Measurements from ENCODE around the gene SLITRK2.

Gene SLITRK2

GRCh38 chrX:145843146-145843904 is 25.7 kb downstream of the SLITRK2 start:
- H3K36me3 ChIP-seq: no peaks in the 10 kb centered on the region
- intact Hi-C loops (cut with DNase I; ENCODE audit: low total_unique reads): no loop called here
- no peaks in the 10 kb centered on the region for H3K27me3 ChIP-seq
- no peaks in the 10 kb centered on the region for H3K9me3 ChIP-seq
- H3K4me3 ChIP-seq: no peak overlapping the region
- H3K4me1 ChIP-seq: no peaks in the 10 kb centered on the region
- TF ChIP-seq CTCF (IDR thresholded peaks at IDR 0.05): no peak
- DNase-seq: no peak
- no peak overlapping the region for H3K27ac ChIP-seq

- H3K27ac ChIP-seq: no peak overlapping the region
- intact Hi-C loops (cut with DNase I; ENCODE audit: low total_unique reads): no loop called here
- no peak for DNase-seq
- no peaks in the 10 kb centered on the region for H3K4me1 ChIP-seq
- no peaks in the 10 kb centered on the region for H3K27me3 ChIP-seq
- H3K36me3 ChIP-seq: no peaks in the 10 kb centered on the region
- H3K9me3 ChIP-seq: peaks cover 0 to 3% (median 0%) of the 10 kb centered on the region in 3 donors
- no peak for TF ChIP-seq CTCF (IDR thresholded peaks at IDR 0.05)
- H3K4me3 ChIP-seq: no peak overlapping the region
These were observed 27.3 kb downstream of the SLITRK2 start for GRCh38 chrX:145844886-145845285.

- TF ChIP-seq CTCF (IDR thresholded peaks at IDR 0.05): no peak
- no peak for DNase-seq
- no peak overlapping the region for H3K27ac ChIP-seq
These were observed 30.8 kb downstream of the SLITRK2 start for GRCh38 chrX:145848448-145848847.

GRCh38 chrX:145848857-145849256 is 31.2 kb downstream of the SLITRK2 start:
- Histone ChIP-seq H3K9me3 (peaks cover 0 to 3% (median 0%) of the 10 kb centered on the region in 3 donors), H3K27ac (no peak overlapping the region), H3K4me1 (no peaks in the 10 kb centered on the region), H3K36me3 (no peaks in the 10 kb centered on the region), H3K4me3 (no peak overlapping the region), H3K27me3 (no peaks in the 10 kb centered on the region)
- intact Hi-C loops (cut with DNase I; ENCODE audit: low total_unique reads): no loop called here
- DNase-seq: no peak
- no peak for TF ChIP-seq CTCF (IDR thresholded peaks at IDR 0.05)

More at GRCh38 chrX:145848448-145848847, 30.8 kb downstream of the SLITRK2 start:
- Histone ChIP-seq H3K4me1 (no peaks in the 10 kb centered on the region), H3K9me3 (peaks cover 0 to 3% (median 0%) of the 10 kb centered on the region in 3 donors), H3K4me3 (no peak overlapping the region), H3K36me3 (no peaks in the 10 kb centered on the region), H3K27me3 (no peaks in the 10 kb centered on the region)
- intact Hi-C loops (cut with DNase I; ENCODE audit: low total_unique reads): no loop called here

GRCh38 chrX:145853181-145853580 is 35.6 kb downstream of the SLITRK2 start:
- Histone ChIP-seq H3K27me3 (no peaks in the 10 kb centered on the region), H3K36me3 (no peaks in the 10 kb centered on the region), H3K4me1 (no peaks in the 10 kb centered on the region), H3K9me3 (peaks cover 0 to 3% (median 0%) of the 10 kb centered on the region in 3 donors), H3K27ac (no peak overlapping the region), H3K4me3 (no peak overlapping the region)
- TF ChIP-seq CTCF (IDR thresholded peaks at IDR 0.05): no peak
- no peak for DNase-seq
- intact Hi-C loops (cut with DNase I; ENCODE audit: low total_unique reads): no loop called here
